OCI-LY3 (cell line): ENCODE data around the gene CYBRD1.

Experiments
- H2AFZ ChIP-seq: fragments of 200-600, 300-600 bp; shearing (Covaris generic); 2 replicates; pipeline ENCODE4 v1.6.0; 2014; ENCODE audit warnings: antibody characterized with exemption, low read depth, low read length
- H3K27ac ChIP-seq: fragments of 200-600, 300-600 bp; sonication (generic); 2 replicates; pipeline ENCODE4 v1.5.1; 2014; ENCODE audit warnings: mild to moderate bottlenecking, low read length, moderate library complexity, mixed read lengths
- H3K27me3 ChIP-seq: fragments of 200-600, 300-600 bp; sonication (generic); 2 replicates; pipeline ENCODE4 v1.6.1; 2014; ENCODE audit warnings: low read depth, low read length, mixed read lengths
- H3K36me3 ChIP-seq: fragments of 200-600, 300-600 bp; sonication (generic); replicated peaks from 2 replicates; pipeline ENCODE3; 2014; ENCODE audit warnings: low read depth, low read length, mixed read lengths
- H3K4me1 ChIP-seq: fragments of 300-600, 200-600 bp; sonication (generic); 2 replicates; pipeline ENCODE4 v1.6.1; 2014; ENCODE audit warnings: low read length, mixed read lengths
- H3K4me2 ChIP-seq: fragments of 200-600, 300-600 bp; sonication (generic); 2 replicates; pipeline ENCODE4 v1.6.1; 2014; ENCODE audit warnings: low read length, mixed read lengths
- H3K4me3 ChIP-seq: fragments of 300-600, 200-600 bp; sonication (generic); 2 replicates; pipeline ENCODE4 v1.5.1; 2014; ENCODE audit warnings: antibody characterized with exemption, mild to moderate bottlenecking, low read length, moderate library complexity
- H3K79me2 ChIP-seq: fragments of 300-600, 200-600 bp; shearing (Covaris generic); 2 replicates; pipeline ENCODE4 v1.6.1; 2014; ENCODE audit warnings: mild to moderate bottlenecking, low read length, mixed read lengths
- H3K9ac ChIP-seq: fragments of 300-600, 200-600 bp; shearing (Covaris generic); 2 replicates; pipeline ENCODE4 v1.6.0; 2014; ENCODE audit warnings: mild to moderate bottlenecking, low read length, moderate library complexity
- H3K9me3 ChIP-seq: fragments of 200-600, 300-600 bp; shearing (Covaris generic); 2 replicates; pipeline ENCODE4 v1.6.1; 2014; ENCODE audit warnings: low read length, mixed read lengths; ENCODE audit not compliant: insufficient read depth
- H4K20me1 ChIP-seq: fragments of 200-600, 300-600 bp; sonication (generic); 2 replicates; pipeline ENCODE4 v1.6.1; 2016; ENCODE audit warnings: low read length, mixed read lengths; ENCODE audit not compliant: insufficient read depth
- EZH2phosphoT487 ChIP-seq: fragments of 200-600 bp; shearing (Covaris generic); IDR thresholded peaks from 2 replicates; pipeline ENCODE4 v1.6.1; 2018; ENCODE audit warnings: antibody characterized with exemption, mixed run types, low read depth
- TF ChIP-seq, protein P1 (sequence below): fragments of 200-600, 300-600 bp; sonication (generic); IDR thresholded peaks from 2 replicates; pipeline ENCODE4 v1.5.1; 2014; ENCODE audit warnings: antibody characterized with exemption, low read length, low read depth

CYBRD1 gene

DNA sequence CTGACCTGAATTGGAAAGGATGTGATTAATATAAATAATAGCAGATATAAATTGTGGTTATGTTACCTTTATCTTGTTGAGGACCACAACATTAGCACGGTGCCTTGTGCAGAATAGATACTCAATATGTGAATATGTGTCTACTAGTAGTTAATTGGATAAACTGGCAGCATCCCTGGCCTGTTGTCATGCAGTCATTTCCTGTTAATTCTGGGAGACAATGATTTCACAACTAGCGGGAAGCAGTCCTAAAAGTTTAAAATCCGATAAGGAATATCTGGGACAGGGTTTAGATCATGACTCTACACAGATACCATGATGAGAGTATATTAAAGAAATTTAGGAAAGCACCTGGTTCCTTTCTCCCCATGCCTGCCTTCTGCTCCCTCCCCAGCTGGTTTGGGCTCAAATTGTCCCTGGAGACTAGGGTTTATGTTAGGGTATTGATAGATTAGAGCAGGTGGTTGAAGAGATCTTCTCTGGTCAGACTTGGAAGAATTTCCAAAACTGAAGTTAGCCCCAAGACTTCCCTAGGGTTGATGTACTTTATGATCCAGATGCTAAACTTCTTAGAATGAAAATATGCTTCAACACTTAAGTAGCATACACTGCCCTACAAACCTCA is 32.8 kb downstream of the CYBRD1 start:
- H3K36me3 ChIP-seq, result peaks cover 11% of the 10 kb centered on the region
- H3K4me3 ChIP-seq, result no peak overlapping the region
- H4K20me1 ChIP-seq, result no peaks in the 10 kb centered on the region
- no peaks in the 10 kb centered on the region for H3K27me3 ChIP-seq
- H3K4me1 ChIP-seq, result peaks cover 11% of the 10 kb centered on the region
- H3K27ac ChIP-seq, result no peak overlapping the region
- TF ChIP-seq EZH2phosphoT487, result no peak
- TF ChIP-seq, protein P1, sequence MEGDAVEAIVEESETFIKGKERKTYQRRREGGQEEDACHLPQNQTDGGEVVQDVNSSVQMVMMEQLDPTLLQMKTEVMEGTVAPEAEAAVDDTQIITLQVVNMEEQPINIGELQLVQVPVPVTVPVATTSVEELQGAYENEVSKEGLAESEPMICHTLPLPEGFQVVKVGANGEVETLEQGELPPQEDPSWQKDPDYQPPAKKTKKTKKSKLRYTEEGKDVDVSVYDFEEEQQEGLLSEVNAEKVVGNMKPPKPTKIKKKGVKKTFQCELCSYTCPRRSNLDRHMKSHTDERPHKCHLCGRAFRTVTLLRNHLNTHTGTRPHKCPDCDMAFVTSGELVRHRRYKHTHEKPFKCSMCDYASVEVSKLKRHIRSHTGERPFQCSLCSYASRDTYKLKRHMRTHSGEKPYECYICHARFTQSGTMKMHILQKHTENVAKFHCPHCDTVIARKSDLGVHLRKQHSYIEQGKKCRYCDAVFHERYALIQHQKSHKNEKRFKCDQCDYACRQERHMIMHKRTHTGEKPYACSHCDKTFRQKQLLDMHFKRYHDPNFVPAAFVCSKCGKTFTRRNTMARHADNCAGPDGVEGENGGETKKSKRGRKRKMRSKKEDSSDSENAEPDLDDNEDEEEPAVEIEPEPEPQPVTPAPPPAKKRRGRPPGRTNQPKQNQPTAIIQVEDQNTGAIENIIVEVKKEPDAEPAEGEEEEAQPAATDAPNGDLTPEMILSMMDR, result no peak
- no peak overlapping the region for H3K9ac ChIP-seq
- H3K4me2 ChIP-seq, result no peak overlapping the region
- no peaks in the 10 kb centered on the region for H3K9me3 ChIP-seq
- H3K79me2 ChIP-seq, result no peaks in the 10 kb centered on the region
- H2AFZ ChIP-seq, result no peak overlapping the region

DNA sequence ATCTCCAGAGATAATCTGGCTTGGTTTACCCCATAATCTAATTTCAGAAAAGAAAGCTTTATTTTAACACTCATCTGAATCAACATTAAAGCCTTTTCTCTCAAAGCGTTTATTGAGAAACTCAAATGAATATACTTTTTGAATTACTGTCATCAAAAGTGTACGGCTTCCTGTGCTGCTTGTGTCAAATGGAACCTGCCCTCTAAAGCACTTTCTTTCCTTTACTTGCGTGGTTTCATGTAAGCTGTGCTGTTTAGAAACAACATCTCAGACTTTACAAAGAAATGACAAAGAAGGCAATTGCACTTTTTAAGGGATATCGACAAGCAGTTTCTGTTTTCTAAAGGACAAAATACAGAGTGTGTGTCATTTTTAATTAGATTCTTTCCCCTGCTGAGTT is 35.1 kb downstream of the CYBRD1 start:
- H3K4me2 ChIP-seq, result peak overlapping the region; percentile 75

DNA sequence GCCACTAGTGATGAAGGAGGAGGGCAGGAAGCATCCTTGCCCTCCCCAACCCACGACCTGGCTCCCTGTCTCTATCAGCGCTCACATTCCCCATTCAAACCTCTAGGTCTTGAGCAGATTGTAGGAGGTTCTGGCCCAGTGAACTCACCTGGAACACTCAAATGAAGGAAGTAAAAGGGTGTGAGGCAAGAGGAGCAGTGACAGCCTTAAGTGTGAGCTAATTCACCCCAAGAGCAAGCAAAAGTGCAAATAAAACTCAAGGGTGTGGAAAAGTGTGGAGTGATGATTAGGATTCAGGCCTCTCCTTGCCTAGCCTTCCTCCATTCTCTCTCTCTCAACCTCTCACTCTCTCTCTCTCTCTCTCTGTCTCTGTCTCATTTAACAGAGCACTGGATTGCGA is 41.0 kb downstream of the CYBRD1 start:
- TF ChIP-seq EZH2phosphoT487, result no peak
- TF ChIP-seq, protein P1, result no peak
- Histone ChIP-seq H3K27me3 (no peaks in the 10 kb centered on the region), H3K27ac (no peak overlapping the region), H3K4me2 (no peak overlapping the region), H3K36me3 (no peaks in the 10 kb centered on the region), H2AFZ (no peak overlapping the region), H4K20me1 (no peaks in the 10 kb centered on the region), H3K79me2 (no peaks in the 10 kb centered on the region), H3K9me3 (no peaks in the 10 kb centered on the region), H3K4me3 (no peak overlapping the region), H3K9ac (no peak overlapping the region), H3K4me1 (no peaks in the 10 kb centered on the region)

More for the DNA sequence above, 35.1 kb downstream of the CYBRD1 start:
- Histone ChIP-seq H2AFZ (no peak overlapping the region), H3K27ac (no peak overlapping the region), H3K27me3 (no peaks in the 10 kb centered on the region), H3K36me3 (peaks cover 11% of the 10 kb centered on the region), H3K9me3 (no peaks in the 10 kb centered on the region), H3K4me3 (peak overlapping the region; percentile 56), H3K79me2 (no peaks in the 10 kb centered on the region), H3K4me1 (peaks cover 11% of the 10 kb centered on the region), H4K20me1 (no peaks in the 10 kb centered on the region), H3K9ac (peak overlapping the region; percentile 17; the same call in 1 of the 2 replicates)
- TF ChIP-seq, protein P1, result no peak
- no peak for TF ChIP-seq EZH2phosphoT487

DNA sequence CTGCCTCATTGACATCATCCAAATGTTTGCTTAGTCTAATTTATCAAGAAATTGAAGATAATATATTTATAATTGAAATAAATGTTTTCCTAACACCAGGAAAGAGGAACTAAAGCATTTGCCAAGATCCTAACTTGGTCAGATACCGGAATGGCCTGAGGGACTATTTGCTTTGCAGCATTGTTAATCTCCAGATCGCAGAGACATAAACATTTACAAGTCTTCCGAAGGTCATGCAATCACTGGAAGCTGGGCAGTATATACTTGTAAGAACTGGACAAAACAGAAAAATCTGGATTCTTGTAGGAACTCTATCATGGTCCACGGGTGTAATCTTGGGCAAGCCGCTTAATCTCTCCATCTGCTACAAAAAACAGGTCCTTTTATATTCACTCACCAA is 42.2 kb downstream of the CYBRD1 start:
- no peaks in the 10 kb centered on the region for H3K79me2 ChIP-seq
- no peaks in the 10 kb centered on the region for H3K9me3 ChIP-seq
- H3K27ac ChIP-seq, result no peak overlapping the region
- no peaks in the 10 kb centered on the region for H3K36me3 ChIP-seq
- H3K4me1 ChIP-seq, result no peaks in the 10 kb centered on the region
- H3K4me2 ChIP-seq, result no peak overlapping the region
- no peaks in the 10 kb centered on the region for H4K20me1 ChIP-seq
- no peak overlapping the region for H2AFZ ChIP-seq
- no peak for TF ChIP-seq EZH2phosphoT487
- TF ChIP-seq, protein P1, result no peak
- no peaks in the 10 kb centered on the region for H3K27me3 ChIP-seq
- H3K4me3 ChIP-seq, result no peak overlapping the region
- no peak overlapping the region for H3K9ac ChIP-seq
